Measurements from ENCODE around the gene HDGF. TPM values are rescaled to one million over a fixed set of nuclear protein-coding genes. Genes with fewer than 3 reads are reported as not detected.

HDGF gene
- total RNA-seq, 1 donor from 2014 or later: 147 TPM

- TF ChIP-seq CTCF (IDR thresholded peaks at IDR 0.05; ENCODE audit: partially characterized antibody, unreplicated experiment): no peak
Measured at GRCh38 chr1:156692925-156693847, 58.3 kb downstream of the HDGF start.

GRCh38 chr1:156692441-156692924 lies 59.0 kb downstream of the HDGF start:
- Mint-ChIP-seq H3K27ac (ENCODE audit: unreplicated experiment) (no peak overlapping the region), H3K4me3 (ENCODE audit: unreplicated experiment) (peak overlapping the region; percentile 0), H3K9me3 (ENCODE audit: unreplicated experiment) (peaks cover 5% of the 10 kb centered on the region), H3K27me3 (ENCODE audit: unreplicated experiment) (peaks cover 33% of the 10 kb centered on the region), H3K4me1 (ENCODE audit: low read depth, unreplicated experiment) (peaks cover 15% of the 10 kb centered on the region), H3K36me3 (ENCODE audit: unreplicated experiment) (no peaks in the 10 kb centered on the region)
- no peak for DNase-seq
- TF ChIP-seq CTCF (IDR thresholded peaks at IDR 0.05; ENCODE audit: partially characterized antibody, unreplicated experiment): no peak

More at GRCh38 chr1:156692925-156693847, 58.3 kb downstream of the HDGF start:
- Mint-ChIP-seq H3K27ac (ENCODE audit: unreplicated experiment) (no peak overlapping the region), H3K9me3 (ENCODE audit: unreplicated experiment) (peaks cover 5% of the 10 kb centered on the region), H3K4me1 (ENCODE audit: low read depth, unreplicated experiment) (peaks cover 15% of the 10 kb centered on the region), H3K27me3 (ENCODE audit: unreplicated experiment) (peaks cover 38% of the 10 kb centered on the region), H3K36me3 (ENCODE audit: unreplicated experiment) (no peaks in the 10 kb centered on the region), H3K4me3 (ENCODE audit: unreplicated experiment) (peak overlapping the region; percentile 71)
- DNase-seq: peak; percentile 44

Other genes with a start within 250 kb of the HDGF start
- 6.1 TPM for gene IQGAP3, start 179.1 kb downstream of the HDGF start, total RNA-seq (ENCODE audit: unreplicated experiment)
- not detected for gene TTC24, start 172.0 kb downstream of the HDGF start, total RNA-seq (ENCODE audit: unreplicated experiment)
- 44.5 TPM for gene NAXE, start 159.9 kb downstream of the HDGF start, total RNA-seq (ENCODE audit: unreplicated experiment)
- 13.2 TPM for gene GPATCH4, start 150.2 kb downstream of the HDGF start, total RNA-seq (ENCODE audit: unreplicated experiment)
- 0.71 TPM for gene HAPLN2, start 132.3 kb downstream of the HDGF start, total RNA-seq (ENCODE audit: unreplicated experiment)
- gene BCAN, start 109.6 kb downstream of the HDGF start, total RNA-seq (ENCODE audit: unreplicated experiment): 10.3 TPM
- gene NES, start 74.3 kb downstream of the HDGF start, total RNA-seq (ENCODE audit: unreplicated experiment): 375 TPM
- 2.4 TPM for gene CRABP2, start 46.1 kb downstream of the HDGF start, total RNA-seq (ENCODE audit: unreplicated experiment)
- gene METTL25B, start 23.2 kb downstream of the HDGF start, total RNA-seq (ENCODE audit: unreplicated experiment): 27.1 TPM
- 32.6 TPM for gene ISG20L2, start 22.9 kb downstream of the HDGF start, total RNA-seq (ENCODE audit: unreplicated experiment)
- 25.1 TPM for gene MRPL24, start 10.6 kb downstream of the HDGF start, total RNA-seq (ENCODE audit: unreplicated experiment)
- 88.8 TPM for gene PRCC, start 15.9 kb upstream of the HDGF start, total RNA-seq (ENCODE audit: unreplicated experiment)
- gene SH2D2A, start 65.2 kb upstream of the HDGF start, total RNA-seq (ENCODE audit: unreplicated experiment): 0.86 TPM
- 6.9 TPM for gene INSRR, start 107.4 kb upstream of the HDGF start, total RNA-seq (ENCODE audit: unreplicated experiment)
- gene NTRK1, start 109.2 kb upstream of the HDGF start, total RNA-seq (ENCODE audit: unreplicated experiment): 296 TPM
- 1.2 TPM for gene PEAR1, start 142.0 kb upstream of the HDGF start, total RNA-seq (ENCODE audit: unreplicated experiment)
- not detected for gene LRRC71, start 169.0 kb upstream of the HDGF start, total RNA-seq (ENCODE audit: unreplicated experiment)

Measured in glutamatergic neuron (in vitro differentiated cells).